ENCODE data around the gene OR13A1.
"Not testable (repeated sequence)": the region's sequence is repeated elsewhere in the genome, so short reads cannot be mapped to it uniquely, and the experiment has no call there.

Gene OR13A1

GRCh38 chr10:45313264-45313873 is 2.0 kb downstream of the OR13A1 start:
- Mint-ChIP-seq H3K4me1 (ENCODE audit: low read depth) (no peaks in the 10 kb centered on the region), H3K4me3 (no peak overlapping the region), H3K36me3 (peaks cover 6% of the 10 kb centered on the region), H3K27me3 (no peaks in the 10 kb centered on the region), H3K9me3 (ENCODE audit: low read depth) (peaks cover 25% of the 10 kb centered on the region), H3K27ac (no peak overlapping the region)

- H3K27ac Mint-ChIP-seq = no peak overlapping the region
- peaks cover 3% of the 10 kb centered on the region for H3K36me3 Mint-ChIP-seq
- no peaks in the 10 kb centered on the region for H3K4me1 Mint-ChIP-seq (ENCODE audit: low read depth)
- H3K9me3 Mint-ChIP-seq (ENCODE audit: low read depth) = peaks cover 21% of the 10 kb centered on the region
- H3K4me3 Mint-ChIP-seq = no peak overlapping the region
- H3K27me3 Mint-ChIP-seq = no peaks in the 10 kb centered on the region
These were observed 6.7 kb downstream of the OR13A1 start for GRCh38 chr10:45308707-45309106.

GRCh38 chr10:45302573-45302972 is 12.8 kb downstream of the OR13A1 start:
- Mint-ChIP-seq H3K27me3 (peaks cover 4% of the 10 kb centered on the region), H3K4me3 (no peak overlapping the region), H3K9me3 (ENCODE audit: low read depth) (no peaks in the 10 kb centered on the region)

GRCh38 chr10:45298341-45298955 is 17.0 kb downstream of the OR13A1 start:
- not testable (repeated sequence) for H3K36me3 Mint-ChIP-seq; H3K4me3 Mint-ChIP-seq; H3K9me3 Mint-ChIP-seq (ENCODE audit: low read depth); H3K27ac Mint-ChIP-seq; H3K4me1 Mint-ChIP-seq (ENCODE audit: low read depth); H3K27me3 Mint-ChIP-seq

More at GRCh38 chr10:45302573-45302972, 12.8 kb downstream of the OR13A1 start:
- no peaks in the 10 kb centered on the region for H3K36me3 Mint-ChIP-seq
- no peak overlapping the region for H3K27ac Mint-ChIP-seq
- no peaks in the 10 kb centered on the region for H3K4me1 Mint-ChIP-seq (ENCODE audit: low read depth)

- Mint-ChIP-seq H3K27me3 (no peaks in the 10 kb centered on the region), H3K36me3 (no peaks in the 10 kb centered on the region), H3K4me1 (ENCODE audit: low read depth) (no peaks in the 10 kb centered on the region), H3K9me3 (ENCODE audit: low read depth) (no peaks in the 10 kb centered on the region), H3K27ac (no peak overlapping the region), H3K4me3 (no peak overlapping the region)
These were observed 20.7 kb downstream of the OR13A1 start for GRCh38 chr10:45294681-45295080.

- no peaks in the 10 kb centered on the region for H3K4me1 Mint-ChIP-seq (ENCODE audit: low read depth)
- no peak overlapping the region for H3K4me3 Mint-ChIP-seq
- no peaks in the 10 kb centered on the region for H3K9me3 Mint-ChIP-seq (ENCODE audit: low read depth)
- no peak overlapping the region for H3K27ac Mint-ChIP-seq
- H3K36me3 Mint-ChIP-seq = no peaks in the 10 kb centered on the region
- H3K27me3 Mint-ChIP-seq = no peaks in the 10 kb centered on the region
These were observed 28.4 kb downstream of the OR13A1 start for GRCh38 chr10:45286980-45287379.

GRCh38 chr10:45282061-45282460 is 33.3 kb downstream of the OR13A1 start:
- no peak overlapping the region for H3K4me3 Mint-ChIP-seq
- no peaks in the 10 kb centered on the region for H3K27me3 Mint-ChIP-seq
- H3K36me3 Mint-ChIP-seq = no peaks in the 10 kb centered on the region
- H3K4me1 Mint-ChIP-seq (ENCODE audit: low read depth) = no peaks in the 10 kb centered on the region
- no peak overlapping the region for H3K27ac Mint-ChIP-seq
- H3K9me3 Mint-ChIP-seq (ENCODE audit: low read depth) = no peaks in the 10 kb centered on the region

GRCh38 chr10:45280113-45280760 is 35.2 kb downstream of the OR13A1 start:
- Mint-ChIP-seq H3K27ac (no peak overlapping the region), H3K9me3 (ENCODE audit: low read depth) (no peaks in the 10 kb centered on the region), H3K27me3 (no peaks in the 10 kb centered on the region), H3K4me1 (ENCODE audit: low read depth) (no peaks in the 10 kb centered on the region), H3K4me3 (no peak overlapping the region), H3K36me3 (no peaks in the 10 kb centered on the region)

GRCh38 chr10:45279682-45280081 is 35.7 kb downstream of the OR13A1 start:
- H3K4me3 Mint-ChIP-seq = no peak overlapping the region
- H3K9me3 Mint-ChIP-seq (ENCODE audit: low read depth) = no peaks in the 10 kb centered on the region
- no peak overlapping the region for H3K27ac Mint-ChIP-seq
- H3K4me1 Mint-ChIP-seq (ENCODE audit: low read depth) = no peaks in the 10 kb centered on the region
- no peaks in the 10 kb centered on the region for H3K27me3 Mint-ChIP-seq
- no peaks in the 10 kb centered on the region for H3K36me3 Mint-ChIP-seq

- no peaks in the 10 kb centered on the region for H3K36me3 Mint-ChIP-seq
- H3K27me3 Mint-ChIP-seq = no peaks in the 10 kb centered on the region
- no peak overlapping the region for H3K27ac Mint-ChIP-seq
- H3K4me1 Mint-ChIP-seq (ENCODE audit: low read depth) = no peaks in the 10 kb centered on the region
- H3K4me3 Mint-ChIP-seq = no peak overlapping the region
- H3K9me3 Mint-ChIP-seq (ENCODE audit: low read depth) = no peaks in the 10 kb centered on the region
These were observed 36.4 kb downstream of the OR13A1 start for GRCh38 chr10:45278860-45279498.

GRCh38 chr10:45276146-45276545 is 39.3 kb downstream of the OR13A1 start:
- not testable (repeated sequence) for H3K27me3 Mint-ChIP-seq; H3K4me3 Mint-ChIP-seq; H3K36me3 Mint-ChIP-seq; H3K27ac Mint-ChIP-seq; H3K4me1 Mint-ChIP-seq (ENCODE audit: low read depth); H3K9me3 Mint-ChIP-seq (ENCODE audit: low read depth)

- no peaks in the 10 kb centered on the region for H3K9me3 Mint-ChIP-seq (ENCODE audit: low read depth)
- no peak overlapping the region for H3K27ac Mint-ChIP-seq
- no peaks in the 10 kb centered on the region for H3K4me1 Mint-ChIP-seq (ENCODE audit: low read depth)
- no peak overlapping the region for H3K4me3 Mint-ChIP-seq
- peaks cover 1% of the 10 kb centered on the region for H3K27me3 Mint-ChIP-seq
- H3K36me3 Mint-ChIP-seq = no peaks in the 10 kb centered on the region
These were observed 41.0 kb downstream of the OR13A1 start for GRCh38 chr10:45274364-45274763.

- H3K27me3 Mint-ChIP-seq; H3K9me3 Mint-ChIP-seq (ENCODE audit: low read depth); H3K4me3 Mint-ChIP-seq; H3K36me3 Mint-ChIP-seq; H3K27ac Mint-ChIP-seq; H3K4me1 Mint-ChIP-seq (ENCODE audit: low read depth): not testable (repeated sequence)
These were observed 47.6 kb downstream of the OR13A1 start for GRCh38 chr10:45267777-45268176.

GRCh38 chr10:45265996-45266395 is 49.4 kb downstream of the OR13A1 start:
- Mint-ChIP-seq H3K27ac (no peak overlapping the region), H3K9me3 (ENCODE audit: low read depth) (peaks cover 8% of the 10 kb centered on the region), H3K36me3 (peaks cover 2% of the 10 kb centered on the region), H3K4me3 (no peak overlapping the region), H3K4me1 (ENCODE audit: low read depth) (no peaks in the 10 kb centered on the region), H3K27me3 (peaks cover 15% of the 10 kb centered on the region)

GRCh38 chr10:45261946-45262345 is 53.5 kb downstream of the OR13A1 start:
- no peaks in the 10 kb centered on the region for H3K36me3 Mint-ChIP-seq
- H3K27ac Mint-ChIP-seq = no peak overlapping the region
- peaks cover 8% of the 10 kb centered on the region for H3K9me3 Mint-ChIP-seq (ENCODE audit: low read depth)
- H3K27me3 Mint-ChIP-seq = peaks cover 15% of the 10 kb centered on the region
- no peaks in the 10 kb centered on the region for H3K4me1 Mint-ChIP-seq (ENCODE audit: low read depth)
- no peak overlapping the region for H3K4me3 Mint-ChIP-seq
